NCI-H146 treated with DMSO at 0.1 percent for 48 hours (cell line): Measurements from ENCODE around the gene C12orf76.
"Not testable (repeated sequence)": the region's sequence is repeated elsewhere in the genome, so short reads cannot be mapped to it uniquely, and the experiment has no call there.

ENCODE experiments used
- DNase-seq: peaks from one replicate; lab custom pipeline; 2025; ENCODE audit not compliant: unreplicated experiment; lab: John Stamatoyannopoulos, UW

C12orf76 gene

GRCh38 chr12:110024051-110024450, 24.3 kb downstream of the C12orf76 start:
- DNase-seq: no peak

- no peak for DNase-seq
These were observed 25.0 kb downstream of the C12orf76 start for GRCh38 chr12:110023059-110023980.

DNA sequence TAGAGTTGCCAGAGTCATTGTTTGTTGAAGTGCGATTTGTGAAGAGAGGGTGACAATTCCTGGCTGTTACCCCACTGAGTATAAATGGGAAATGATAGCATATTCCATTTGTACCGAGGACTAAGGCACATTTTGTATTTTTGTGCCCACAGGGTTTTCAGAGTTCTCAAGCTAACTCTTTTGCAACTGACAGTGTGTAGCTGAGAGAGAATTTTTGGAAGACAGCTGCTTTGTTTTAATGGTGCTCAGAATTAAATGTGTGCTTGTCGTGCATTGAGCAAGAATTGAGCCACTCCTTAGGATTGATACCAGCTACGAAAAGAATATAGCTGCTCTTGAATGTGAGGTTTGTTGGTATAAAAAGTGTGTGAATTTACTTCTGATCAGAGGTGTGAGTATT, 27.4 kb downstream of the C12orf76 start:
- DNase-seq: no peak

- DNase-seq: no peak
These were observed 33.2 kb downstream of the C12orf76 start for GRCh38 chr12:110015132-110015531.

DNA sequence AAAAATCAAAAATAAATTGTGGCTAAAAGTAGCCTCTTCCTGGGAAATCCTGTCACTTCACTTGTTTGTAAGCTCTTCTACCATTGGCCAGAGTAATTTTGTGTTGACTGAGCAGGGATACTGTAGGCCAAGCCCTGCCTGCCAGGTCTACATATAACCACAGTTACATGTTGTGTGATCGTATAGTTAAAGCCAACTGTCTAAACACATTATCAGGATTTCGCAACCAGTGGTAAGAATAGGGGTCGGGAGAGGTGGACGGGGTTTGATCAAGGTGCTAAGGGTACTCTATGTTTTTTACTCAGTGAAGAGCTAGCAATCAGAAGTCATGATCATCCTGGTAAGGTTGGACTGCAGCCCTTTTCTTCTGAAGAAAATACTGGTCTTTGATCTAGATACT, 35.7 kb downstream of the C12orf76 start:
- no peak for DNase-seq

GRCh38 chr12:110012137-110012536, 36.2 kb downstream of the C12orf76 start:
- DNase-seq: no peak

DNA sequence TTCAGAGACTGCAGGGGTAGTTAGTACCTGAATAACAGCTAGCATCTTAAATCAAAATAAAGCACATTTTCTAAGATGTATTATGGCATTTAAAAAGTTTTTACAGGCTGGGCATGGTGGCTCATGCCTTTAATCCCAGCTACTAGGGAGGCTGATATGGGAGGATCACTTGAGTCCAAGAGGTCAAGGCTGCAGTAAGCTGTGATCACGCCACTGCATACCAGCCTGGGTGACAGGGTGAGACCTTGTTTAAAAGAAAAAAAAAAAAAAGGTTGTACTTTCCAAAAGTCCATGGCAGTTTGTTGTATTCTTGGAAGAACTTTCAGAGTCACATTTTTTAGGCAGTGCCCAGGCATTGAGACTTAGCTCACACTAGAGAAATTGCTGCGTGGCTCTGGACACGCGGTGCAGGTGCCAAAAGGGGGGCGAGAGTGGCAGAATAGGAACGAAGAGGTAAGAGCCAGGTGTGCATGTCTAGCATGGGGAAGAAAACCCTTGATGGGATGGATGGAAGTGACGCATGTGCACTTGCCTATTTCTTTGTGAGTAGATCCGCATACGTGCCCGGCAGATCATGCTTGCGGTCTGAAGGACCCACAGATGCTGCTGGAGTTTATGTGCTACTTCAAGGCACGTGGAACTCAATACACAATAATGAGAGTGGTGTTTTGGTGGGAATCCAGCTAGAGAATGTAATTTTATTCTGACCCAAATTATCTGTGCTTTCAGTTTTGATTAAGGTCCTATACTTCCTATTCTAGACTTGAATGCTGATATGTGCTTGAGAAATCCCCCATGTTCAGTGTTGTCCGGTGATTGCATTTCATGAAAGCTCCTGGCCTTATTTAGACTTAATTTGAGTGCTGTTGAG, 37.2 kb downstream of the C12orf76 start:
- DNase-seq: no peak

DNA sequence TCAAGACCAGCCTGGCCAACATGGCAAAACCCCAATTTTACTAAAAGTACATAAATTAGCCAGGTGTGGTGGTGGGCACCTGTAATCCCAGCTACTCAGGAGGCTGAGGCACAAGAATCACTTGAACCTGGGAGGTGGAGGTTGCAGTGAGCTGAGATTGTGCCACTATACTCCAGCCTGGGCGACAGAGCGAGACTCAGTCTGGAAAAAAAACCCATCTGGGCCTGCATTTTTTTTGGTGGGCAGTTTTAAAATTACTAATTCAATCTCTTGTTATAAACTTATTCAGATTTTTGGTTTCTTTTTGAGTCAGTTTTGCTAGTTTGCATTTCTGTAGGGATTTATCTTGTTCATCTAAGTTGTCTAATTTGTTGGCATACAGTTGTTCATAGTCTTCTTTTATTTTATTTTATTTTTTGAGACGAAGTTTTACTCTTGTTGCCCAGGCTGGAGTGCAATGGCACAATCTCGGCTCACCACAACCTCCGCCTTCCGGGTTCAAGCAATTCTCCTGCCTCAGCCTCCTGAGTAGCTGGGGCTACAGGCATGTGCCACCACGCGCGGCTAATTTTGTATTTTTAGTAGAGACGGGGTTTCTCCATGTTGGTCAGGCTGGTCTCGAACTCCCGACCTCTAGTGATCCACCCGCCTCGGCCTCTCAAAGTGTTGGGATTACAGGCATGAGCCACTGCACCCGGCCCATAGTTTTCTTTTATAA, 39.5 kb downstream of the C12orf76 start:
- DNase-seq: not testable (repeated sequence)

DNA sequence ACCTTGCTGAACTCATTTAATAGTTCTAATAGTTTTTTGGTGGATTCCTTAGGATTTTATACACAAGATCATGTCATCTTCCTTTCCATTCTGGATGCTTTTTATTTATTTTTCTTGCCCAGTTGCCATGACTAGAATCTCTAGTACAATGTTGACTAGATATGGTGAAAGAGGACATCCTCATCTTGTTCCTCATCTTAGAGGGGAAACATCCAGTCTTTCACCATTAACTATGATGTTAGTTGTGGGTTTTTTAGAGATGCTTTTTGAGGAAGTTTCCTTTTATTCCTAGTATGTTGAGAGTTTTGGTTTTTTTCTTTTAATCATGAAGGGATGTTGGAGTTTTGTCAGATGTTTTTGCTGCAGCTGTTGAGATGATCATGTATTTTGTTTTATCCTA, 40.4 kb downstream of the C12orf76 start:
- DNase-seq: no peak

DNA sequence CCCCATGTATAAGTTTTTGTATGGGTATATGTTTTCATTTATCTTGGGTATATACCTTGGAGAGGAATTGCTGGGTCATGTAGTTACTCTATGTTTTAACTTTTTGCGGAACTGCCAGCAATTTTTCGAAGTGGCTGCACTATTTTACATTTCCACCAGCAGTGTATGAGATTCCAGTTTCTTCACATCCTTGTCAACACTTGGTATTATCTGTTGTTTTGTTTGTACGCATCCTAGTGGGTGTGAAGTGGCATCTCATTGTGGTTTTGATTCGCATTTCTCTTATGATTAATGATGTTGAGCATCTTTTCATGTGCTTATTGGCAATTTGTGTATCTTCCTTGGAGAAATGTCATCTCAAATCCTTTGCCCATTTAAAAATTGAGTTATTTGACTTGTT, 42.2 kb downstream of the C12orf76 start:
- DNase-seq: no peak

GRCh38 chr12:110005319-110005973, 42.9 kb downstream of the C12orf76 start:
- DNase-seq: no peak

GRCh38 chr12:110004598-110004997, 43.7 kb downstream of the C12orf76 start:
- DNase-seq: no peak

GRCh38 chr12:110002676-110003515, 45.4 kb downstream of the C12orf76 start:
- no peak for DNase-seq

DNA sequence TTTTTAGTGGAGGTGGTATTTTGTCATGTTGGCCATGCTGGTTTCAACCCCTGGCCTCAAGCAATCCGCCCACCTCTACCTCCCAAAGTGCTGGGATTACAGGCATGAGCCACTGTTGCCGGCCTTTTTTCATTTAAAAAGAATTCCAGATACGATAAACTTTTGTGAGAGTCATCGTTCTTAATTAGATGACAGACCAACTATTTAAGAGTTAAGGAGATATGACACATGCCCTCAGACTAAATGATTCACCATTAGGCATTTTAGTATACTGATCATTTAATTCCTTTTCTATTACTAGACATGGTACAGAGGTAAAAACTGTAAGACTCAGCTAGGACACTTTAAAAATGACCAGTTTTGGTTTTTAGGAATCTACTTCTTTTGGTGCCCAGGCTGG, 46.7 kb downstream of the C12orf76 start:
- DNase-seq: no peak

GRCh38 chr12:109999983-110000505, 48.3 kb downstream of the C12orf76 start:
- DNase-seq: no peak

GRCh38 chr12:109999649-109999971, 48.7 kb downstream of the C12orf76 start:
- DNase-seq: no peak

GRCh38 chr12:109998904-109999648, 49.2 kb downstream of the C12orf76 start, which contains the start of gene ANKRD13A:
ANKRD13A (plus strand) TSS chr12:109999430; CDS start chr12:109999689, 259 bp downstream.
- DNase-seq: peak; percentile 79

- peak; percentile 13 for DNase-seq
These were observed 50.0 kb downstream of the C12orf76 start for GRCh38 chr12:109998241-109998903.
